ENCODE data around the gene RASSF1.

The RASSF1 gene

DNA sequence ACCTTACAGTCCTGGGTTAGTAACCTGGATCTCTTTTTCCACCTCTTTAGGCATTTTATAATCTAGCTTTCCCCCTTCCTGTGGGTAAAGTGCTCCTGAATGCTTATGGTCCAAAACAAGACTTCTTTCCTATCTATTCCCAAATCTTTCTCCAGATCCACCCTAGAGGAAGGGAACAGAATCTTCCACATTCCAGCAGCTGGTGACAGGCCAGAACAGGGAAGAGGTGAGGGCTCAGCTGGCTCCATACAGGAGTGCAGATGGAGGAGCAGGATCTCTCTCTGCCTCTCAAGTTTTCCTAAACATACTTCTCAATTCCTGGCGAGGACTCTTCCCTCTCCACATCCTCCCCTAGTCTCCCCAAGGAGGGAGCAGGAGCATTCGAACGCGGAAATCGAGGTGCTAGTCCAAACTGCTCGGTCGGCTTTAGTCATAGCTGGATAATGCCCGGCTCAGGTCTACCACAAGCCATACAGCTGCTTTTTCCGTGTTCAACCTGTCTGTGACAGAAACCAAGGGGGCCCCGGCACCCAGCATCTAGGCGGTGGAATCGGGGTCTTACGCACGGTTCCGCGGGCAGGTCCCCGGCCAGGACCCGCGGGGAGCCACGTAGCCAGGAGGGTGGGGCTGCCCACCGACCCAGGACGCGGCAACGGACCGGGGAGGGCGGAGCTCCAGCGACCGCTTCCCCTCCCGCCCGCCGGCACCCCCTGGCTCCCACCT is 4.0 kb downstream of the RASSF1 start:
- no peak for TF ChIP-seq JUND (IDR thresholded peaks at IDR 0.05; ENCODE audit: low read depth)
- in situ Hi-C loops (cut with HindIII; ENCODE audit: low pct_unique_long_range_greater_than_20kb, low sequenced_read_pairs) = no loop called here
- DNase-seq (ENCODE audit: low read depth in 1 of 2, low spot score in 1 of 2) = peak in 1 of 2 experiments; percentile 58

DNA sequence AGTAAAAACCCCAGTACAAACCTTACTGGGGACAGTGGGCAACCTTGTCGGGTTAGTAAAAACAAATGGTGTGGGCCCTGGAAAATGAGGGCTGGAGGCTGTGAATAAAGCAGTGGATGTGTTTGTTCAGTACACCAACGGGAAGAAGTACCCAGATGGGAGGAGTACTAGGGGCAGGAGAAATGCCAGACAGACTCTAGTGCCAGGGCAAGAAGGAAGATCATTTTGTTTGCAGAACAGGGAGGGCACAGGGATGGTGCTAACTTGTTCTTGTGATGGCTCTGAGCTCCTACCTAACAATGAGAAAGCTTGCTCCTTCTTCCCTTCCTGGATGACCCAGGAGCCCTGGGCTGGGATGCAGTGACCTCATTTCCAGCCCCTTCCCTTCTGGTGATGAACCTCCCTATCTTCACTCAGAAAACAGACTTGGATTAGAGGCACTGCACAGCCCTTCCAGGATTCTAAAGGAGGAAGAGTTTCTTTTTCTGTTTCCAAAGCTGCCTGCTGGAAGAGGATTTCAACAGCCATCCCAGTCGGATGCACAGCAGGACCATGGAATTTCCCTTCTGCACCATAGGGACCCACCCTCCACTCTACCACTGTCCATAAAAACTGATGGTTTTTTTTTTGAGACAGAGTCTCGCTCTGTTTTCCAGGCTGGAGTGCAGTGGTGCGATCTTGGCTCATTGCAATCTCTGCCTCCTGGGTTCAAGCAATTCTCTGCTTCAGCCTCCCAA is 6.1 kb downstream of the RASSF1 start:
- TF ChIP-seq JUND (IDR thresholded peaks at IDR 0.05; ENCODE audit: low read depth) = no peak
- in situ Hi-C loops (cut with HindIII; ENCODE audit: low pct_unique_long_range_greater_than_20kb, low sequenced_read_pairs) = no loop called here
- DNase-seq (ENCODE audit: low read depth in 1 of 2, low spot score in 1 of 2) = no peak

DNA sequence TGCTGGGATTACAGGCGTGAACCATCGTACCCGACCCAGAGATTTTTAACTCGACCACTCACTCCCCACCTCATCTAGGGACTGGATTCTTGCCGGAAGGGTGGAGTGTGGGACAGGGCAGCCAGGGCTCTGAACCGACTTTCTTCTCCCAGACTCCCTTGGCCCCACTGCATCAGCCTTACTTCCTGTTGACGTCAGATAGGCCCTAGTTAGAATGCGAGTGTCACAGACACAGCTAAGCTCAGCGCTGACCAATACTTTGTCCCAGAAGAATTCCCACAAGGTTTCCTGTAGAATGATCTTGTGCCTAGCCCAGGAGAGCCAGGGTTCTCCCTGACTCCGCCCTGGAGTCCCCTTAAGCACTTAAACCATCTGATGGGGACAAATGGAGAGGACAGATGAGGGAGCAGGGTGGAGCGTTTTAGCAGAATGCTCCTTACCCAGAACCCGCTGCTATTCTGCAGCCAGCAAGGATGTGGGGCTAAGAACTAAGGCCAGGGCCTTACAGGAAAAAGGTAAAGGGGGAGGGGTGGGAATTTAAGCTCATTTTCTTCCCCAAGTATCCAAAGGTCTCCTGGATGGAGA is 6.8 kb downstream of the RASSF1 start:
- in situ Hi-C loops (cut with HindIII; ENCODE audit: low pct_unique_long_range_greater_than_20kb, low sequenced_read_pairs) = no loop called here
- no peak for TF ChIP-seq JUND (IDR thresholded peaks at IDR 0.05; ENCODE audit: low read depth)
- no peak for DNase-seq (ENCODE audit: low read depth in 1 of 2, low spot score in 1 of 2)

GRCh38 chr3:50331364-50331907 is 9.2 kb downstream of the RASSF1 start:
- no peak for DNase-seq (ENCODE audit: low read depth in 1 of 2, low spot score in 1 of 2)
- in situ Hi-C loops (cut with HindIII; ENCODE audit: low pct_unique_long_range_greater_than_20kb, low sequenced_read_pairs) = no loop called here
- no peak for TF ChIP-seq JUND (IDR thresholded peaks at IDR 0.05; ENCODE audit: low read depth)

GRCh38 chr3:50330330-50330729 is 10.3 kb downstream of the RASSF1 start:
- in situ Hi-C loops (cut with HindIII; ENCODE audit: low pct_unique_long_range_greater_than_20kb, low sequenced_read_pairs) = no loop called here
- TF ChIP-seq JUND (IDR thresholded peaks at IDR 0.05; ENCODE audit: low read depth) = no peak

DNA sequence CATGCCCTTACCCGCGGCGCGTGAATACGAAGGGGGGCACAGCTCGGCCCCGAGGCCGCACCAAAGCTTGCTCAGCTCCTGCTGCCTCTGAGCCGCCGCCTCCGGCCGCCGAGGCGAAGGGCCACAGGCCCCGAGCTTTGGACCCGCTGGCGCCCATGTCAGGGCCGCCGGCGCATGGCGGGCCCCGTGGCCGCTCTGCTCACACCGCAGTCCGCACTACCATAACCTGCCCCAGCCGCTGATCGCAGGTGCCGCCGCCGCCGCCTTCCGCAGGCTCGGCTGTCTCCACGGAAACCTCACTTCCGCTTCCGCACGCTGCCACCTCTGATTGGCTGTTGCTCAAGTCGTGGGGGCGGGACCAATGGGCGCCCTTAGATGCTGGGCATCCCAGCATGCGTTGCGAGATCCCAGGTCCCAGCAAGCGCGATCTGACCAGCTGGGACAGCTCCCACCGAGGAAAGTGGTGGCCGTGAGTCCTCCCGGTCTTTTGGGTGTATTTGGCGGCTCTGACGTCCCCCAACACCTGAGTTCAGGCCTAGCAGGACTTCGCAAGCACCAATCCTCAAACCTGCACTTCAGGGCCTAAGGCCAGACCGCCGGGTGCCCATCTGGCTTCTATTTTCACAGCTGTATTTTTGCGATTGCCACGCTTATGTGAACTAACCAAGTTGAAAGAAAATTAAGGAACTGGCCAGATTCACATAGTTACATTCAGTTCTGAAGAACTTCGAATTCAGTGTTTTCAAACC is 12.5 kb downstream of the RASSF1 start, which contains the start of gene TUSC2:
Gene TUSC2 (minus strand): TSS at position 281 of the 749 bp plus-strand sequence. CDS start 124 bp downstream, at position 157.
- no peak for TF ChIP-seq JUND (IDR thresholded peaks at IDR 0.05; ENCODE audit: low read depth)
- in situ Hi-C loops (cut with HindIII; ENCODE audit: low pct_unique_long_range_greater_than_20kb, low sequenced_read_pairs) = no loop called here
- DNase-seq (ENCODE audit: low read depth in 1 of 2, low spot score in 1 of 2) = peak; percentile 95 to 96

More at GRCh38 chr3:50330330-50330729, 10.3 kb downstream of the RASSF1 start:
- no peak for DNase-seq (ENCODE audit: low read depth in 1 of 2, low spot score in 1 of 2)

DNA sequence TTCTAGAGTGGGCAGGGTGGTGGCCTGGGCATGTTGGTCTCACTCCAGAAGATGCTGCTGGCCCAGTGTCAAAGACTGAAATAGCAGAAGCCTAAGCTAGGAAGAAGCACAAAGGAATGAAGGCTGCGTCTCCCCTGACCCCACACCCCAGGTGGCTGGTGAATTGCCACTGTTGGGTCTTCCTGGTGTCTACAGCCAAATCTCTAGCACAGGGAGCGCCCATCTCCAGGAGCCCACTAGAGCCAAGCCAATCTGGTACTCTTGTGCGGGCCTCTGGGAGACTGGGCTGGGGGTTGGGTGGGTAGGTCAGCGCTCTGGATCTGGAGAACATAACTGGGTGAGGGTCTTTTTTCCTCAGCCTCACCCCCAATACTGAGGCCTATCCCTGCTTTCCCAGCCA is 13.5 kb downstream of the RASSF1 start:
- no peak for DNase-seq (ENCODE audit: low read depth in 1 of 2, low spot score in 1 of 2)
- in situ Hi-C loops (cut with HindIII; ENCODE audit: low pct_unique_long_range_greater_than_20kb, low sequenced_read_pairs) = no loop called here
- no peak for TF ChIP-seq JUND (IDR thresholded peaks at IDR 0.05; ENCODE audit: low read depth)

- no peak for TF ChIP-seq JUND (IDR thresholded peaks at IDR 0.05; ENCODE audit: low read depth)
- in situ Hi-C loops (cut with HindIII; ENCODE audit: low pct_unique_long_range_greater_than_20kb, low sequenced_read_pairs) = no loop called here
- no peak for DNase-seq (ENCODE audit: low read depth in 1 of 2, low spot score in 1 of 2)
Measured at GRCh38 chr3:50326182-50326541, 14.5 kb downstream of the RASSF1 start.

GRCh38 chr3:50325497-50326181 is 15.0 kb downstream of the RASSF1 start:
- TF ChIP-seq JUND (IDR thresholded peaks at IDR 0.05; ENCODE audit: low read depth) = no peak
- in situ Hi-C loops (cut with HindIII; ENCODE audit: low pct_unique_long_range_greater_than_20kb, low sequenced_read_pairs) = no loop called here
- DNase-seq (ENCODE audit: low read depth in 1 of 2, low spot score in 1 of 2) = no peak

DNA sequence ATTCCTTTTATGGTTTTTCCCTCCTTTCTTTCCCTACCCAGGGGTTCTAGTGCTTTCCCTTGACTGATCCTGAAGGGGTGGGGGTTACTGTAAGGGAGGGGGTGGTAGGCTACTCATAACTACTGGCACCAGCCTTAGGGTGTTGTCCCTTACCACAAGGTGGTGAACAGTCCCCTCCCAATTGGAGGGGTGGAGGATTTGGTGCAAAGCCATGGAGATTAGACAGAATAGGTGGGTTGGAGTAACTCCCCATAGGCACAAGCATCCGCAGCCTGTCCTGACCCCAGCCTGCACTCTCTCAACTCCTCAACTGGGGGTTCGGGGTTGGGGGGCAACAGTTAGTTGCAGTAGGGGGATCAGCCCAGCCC is 15.5 kb downstream of the RASSF1 start:
- in situ Hi-C loops (cut with HindIII; ENCODE audit: low pct_unique_long_range_greater_than_20kb, low sequenced_read_pairs) = no loop called here
- DNase-seq (ENCODE audit: low read depth in 1 of 2, low spot score in 1 of 2) = no peak
- no peak for TF ChIP-seq JUND (IDR thresholded peaks at IDR 0.05; ENCODE audit: low read depth)

DNA sequence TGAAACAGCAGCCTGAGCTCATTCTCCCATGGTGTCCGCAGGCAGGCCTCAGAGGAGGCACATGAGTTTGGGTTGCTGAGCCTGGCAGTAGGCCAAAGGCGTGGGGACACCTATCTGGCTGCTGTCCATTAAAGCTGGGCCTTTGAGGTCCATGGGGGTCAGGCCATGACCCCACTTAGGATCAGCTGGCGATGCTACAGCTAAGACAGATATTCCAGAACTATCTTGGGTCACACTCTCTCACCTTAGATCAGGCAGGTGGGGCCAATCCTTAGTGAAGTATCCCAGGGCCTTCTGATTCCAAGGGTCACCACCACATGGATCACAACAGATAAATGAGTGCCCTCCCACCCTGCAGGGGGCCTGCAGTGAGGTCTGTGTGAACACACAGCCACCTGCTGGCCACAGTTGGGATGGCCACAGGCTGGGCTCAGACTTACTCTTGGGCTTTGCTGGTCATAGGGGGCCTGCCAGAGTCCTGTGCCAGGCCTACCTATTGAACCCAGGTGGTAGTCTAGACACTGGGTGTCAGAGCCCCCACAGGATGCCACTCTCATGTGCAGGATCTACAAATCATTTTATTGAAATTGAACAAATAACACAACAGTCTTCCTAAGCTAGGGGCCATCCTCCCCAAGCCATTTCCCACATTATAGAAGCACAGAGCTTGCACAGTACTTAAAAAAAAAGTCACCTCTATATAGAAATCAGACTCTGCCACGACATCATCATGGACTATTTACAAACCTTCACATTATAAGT is 16.1 kb downstream of the RASSF1 start:
- DNase-seq (ENCODE audit: low read depth in 1 of 2, low spot score in 1 of 2) = peak; percentile 54 to 69
- in situ Hi-C loops (cut with HindIII; ENCODE audit: low pct_unique_long_range_greater_than_20kb, low sequenced_read_pairs) = no loop called here
- no peak for TF ChIP-seq JUND (IDR thresholded peaks at IDR 0.05; ENCODE audit: low read depth)
